Hematopoietic multipotent progenitor cell treated with erythropoietin and hydrocortisone succinate and interleukin-3 and kit ligand, for 15 days (in vitro differentiated cells): ENCODE data around the gene DEF6.

Experiments used
- DNase-seq: peaks from one replicate; pipeline ENCODE4 v3.0.0-alpha.2; 2015; ENCODE audit warnings: low spot score

DEF6 gene

DNA sequence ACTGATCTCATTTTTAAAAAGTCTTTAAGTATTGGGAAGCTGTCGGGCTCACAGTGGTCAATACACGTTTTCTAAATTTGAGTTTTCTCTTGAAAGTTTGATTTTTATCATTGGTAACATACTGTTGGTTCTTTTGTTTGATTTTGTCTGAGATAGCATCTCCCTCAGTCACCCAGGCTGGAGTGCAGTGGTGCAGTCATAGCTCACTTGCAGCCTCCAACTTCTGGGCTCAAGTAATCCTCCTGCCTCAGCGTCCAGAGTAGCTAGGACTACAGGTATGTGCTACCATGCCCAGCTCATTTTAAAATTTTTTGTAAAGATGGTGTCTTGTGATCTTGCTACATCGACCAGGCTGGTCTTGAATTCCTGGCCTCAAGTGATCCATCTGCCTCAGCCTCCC, 53.8 kb downstream of the DEF6 start:
- no peak for DNase-seq

DNA sequence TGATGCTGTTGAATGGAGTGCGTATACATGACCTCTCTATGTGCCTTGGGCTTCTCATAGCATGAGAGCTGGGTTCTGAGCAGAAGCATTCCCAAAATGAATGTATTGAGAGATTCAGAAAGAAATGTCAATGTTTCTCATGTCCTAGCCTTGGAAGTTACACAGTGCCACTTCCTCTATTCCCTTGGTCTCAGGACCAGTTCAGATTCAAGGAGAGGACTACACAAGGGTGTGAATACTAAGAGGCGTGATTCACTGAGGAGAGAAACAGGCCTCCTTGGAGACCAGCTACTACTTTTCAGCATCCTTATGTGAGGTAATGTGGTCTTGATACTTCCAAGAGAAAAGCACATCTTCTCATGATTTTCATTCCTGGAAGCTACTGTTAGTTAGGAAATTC, 55.1 kb downstream of the DEF6 start:
- no peak for DNase-seq

DNA sequence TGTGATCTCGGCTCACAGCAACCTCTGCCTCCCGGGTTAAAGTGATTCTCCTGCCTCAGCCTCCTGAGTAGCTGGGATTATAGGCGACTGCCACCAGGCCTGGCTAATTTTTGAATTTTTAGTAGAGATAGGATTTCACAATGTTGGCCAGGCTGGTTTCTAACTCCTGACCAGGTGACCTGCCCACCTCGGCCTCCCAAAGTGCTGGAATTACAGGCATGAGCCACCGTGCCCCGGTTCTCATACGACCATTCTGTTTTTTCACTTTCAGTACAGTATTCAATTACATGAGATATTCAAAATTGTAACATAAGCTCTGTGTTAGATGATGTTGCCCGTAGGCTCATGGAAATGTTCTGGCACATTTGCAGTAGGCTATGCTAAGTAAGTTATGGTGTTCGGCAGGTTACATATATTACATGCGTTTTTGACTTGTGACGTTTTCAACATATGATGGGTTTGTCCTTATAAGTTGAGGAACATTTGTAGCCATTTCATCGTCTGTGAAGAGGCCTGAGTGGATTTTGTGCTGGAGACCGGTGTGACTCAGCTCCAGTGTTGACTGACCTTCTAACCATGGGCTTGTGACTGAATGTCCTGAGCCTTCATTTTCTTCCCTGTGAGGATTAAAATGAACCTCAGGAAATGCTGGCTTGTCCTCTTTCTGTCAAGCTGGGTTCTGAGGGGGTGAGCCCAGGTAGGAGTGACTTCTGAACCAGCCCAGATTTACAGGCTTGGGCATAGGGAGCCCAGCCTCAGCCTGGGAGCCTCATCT, 56.9 kb downstream of the DEF6 start:
- no peak for DNase-seq

DNA sequence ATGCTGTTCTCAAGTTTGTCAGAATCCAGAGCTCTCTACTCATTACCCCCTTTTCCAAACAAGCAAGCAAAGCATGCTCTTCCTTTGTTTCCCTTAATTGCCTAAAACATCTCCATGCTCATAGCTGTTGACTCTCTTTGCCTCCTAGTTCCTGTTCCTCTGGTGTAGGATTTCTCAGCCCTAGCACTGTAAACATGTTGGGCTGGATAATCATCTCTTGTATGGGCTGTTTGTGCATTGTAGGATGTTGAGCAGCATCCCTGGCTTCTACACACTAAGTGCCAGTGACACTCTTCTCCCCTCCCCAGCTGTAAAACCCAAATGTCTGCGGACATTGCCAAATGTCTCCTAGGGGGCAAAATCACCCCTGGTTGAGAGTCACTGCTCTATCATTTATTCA, 58.8 kb downstream of the DEF6 start:
- DNase-seq = no peak

DNA sequence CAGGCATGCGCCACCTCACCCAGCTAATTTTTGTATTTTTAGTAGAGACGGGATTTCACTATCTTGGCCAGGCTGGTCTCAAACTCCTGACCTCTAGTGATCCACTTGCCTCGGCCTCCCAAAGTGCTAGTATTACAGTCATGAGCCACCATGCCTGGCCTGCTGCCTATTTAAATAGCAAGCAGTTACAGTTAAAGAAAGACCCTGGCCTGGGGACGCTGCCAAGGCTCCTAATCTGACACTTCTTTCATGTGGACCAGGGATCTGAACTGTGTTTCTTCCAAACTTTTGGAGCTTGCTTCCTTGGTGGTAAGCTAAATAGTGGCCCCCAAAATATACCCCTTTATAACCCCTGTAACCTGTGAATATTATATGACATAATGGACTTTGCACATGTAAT, 60.1 kb downstream of the DEF6 start:
- no peak for DNase-seq

DNA sequence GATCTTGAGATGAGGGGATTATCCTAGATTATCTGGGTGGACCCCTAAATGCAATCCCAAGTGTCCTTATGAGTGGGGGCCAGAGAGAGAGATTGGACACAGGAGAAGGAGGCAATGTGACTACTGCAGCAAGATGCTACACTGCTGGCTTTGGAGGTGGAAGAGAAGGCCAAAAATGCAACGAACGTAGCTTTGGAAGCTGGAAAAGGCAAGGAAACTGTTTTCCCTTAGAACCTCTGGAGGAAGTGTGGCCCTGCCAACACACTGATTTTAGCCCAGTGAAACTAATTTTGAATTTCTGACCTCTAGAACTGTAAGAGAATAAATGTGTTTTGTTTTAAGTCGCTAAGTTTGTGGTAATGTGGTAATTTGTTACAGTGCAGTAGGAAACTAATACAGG, 60.5 kb downstream of the DEF6 start:
- DNase-seq = no peak

DNA sequence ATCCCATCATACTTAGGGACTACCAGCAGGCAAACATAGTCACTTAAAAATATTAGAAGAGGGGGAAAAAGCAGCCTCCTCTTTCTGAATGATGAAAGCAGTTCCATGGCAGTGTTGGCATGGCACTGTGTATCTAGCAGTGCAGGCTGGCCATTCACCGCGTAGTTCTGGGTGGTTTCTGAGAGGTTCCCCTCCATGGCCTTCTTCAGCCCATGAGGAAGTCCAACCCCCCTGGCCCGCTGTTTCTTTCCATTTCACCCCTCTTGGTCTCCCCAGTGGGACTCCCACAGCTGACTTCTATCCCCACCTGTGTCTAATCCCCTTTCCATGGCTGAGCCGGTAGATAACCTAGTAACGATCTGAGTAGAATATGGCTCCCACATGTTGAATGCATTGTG, 61.7 kb downstream of the DEF6 start:
- DNase-seq = no peak

DNA sequence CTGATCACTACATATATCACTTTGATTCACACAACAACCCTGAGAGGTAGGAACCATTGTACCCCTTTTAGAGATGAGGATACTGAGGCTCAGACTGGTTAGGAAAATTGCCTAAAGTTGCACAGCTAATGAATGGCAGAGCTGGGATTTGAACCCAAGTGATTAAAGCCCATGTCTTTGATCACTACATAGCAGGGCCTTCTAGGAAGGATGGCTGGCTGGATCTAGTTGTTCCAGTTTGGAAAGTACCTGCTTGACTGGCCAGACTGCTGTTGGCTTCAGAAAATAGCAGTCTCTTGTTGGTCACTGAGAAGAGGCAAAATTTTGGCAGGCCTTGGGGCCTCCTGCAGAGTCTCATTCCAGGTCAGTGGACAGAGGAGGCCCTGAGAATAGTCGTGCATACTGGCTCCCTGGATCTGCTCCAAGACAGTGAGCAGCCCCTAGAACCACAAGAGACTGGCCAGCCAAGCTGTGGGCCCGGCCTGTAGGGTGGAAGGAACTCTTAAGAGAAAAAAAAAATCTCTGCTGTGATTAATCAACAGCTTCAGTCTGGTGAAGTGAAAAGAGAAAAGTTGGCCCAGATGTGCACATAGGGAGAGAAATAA, 62.2 kb downstream of the DEF6 start:
- DNase-seq = no peak

DNA sequence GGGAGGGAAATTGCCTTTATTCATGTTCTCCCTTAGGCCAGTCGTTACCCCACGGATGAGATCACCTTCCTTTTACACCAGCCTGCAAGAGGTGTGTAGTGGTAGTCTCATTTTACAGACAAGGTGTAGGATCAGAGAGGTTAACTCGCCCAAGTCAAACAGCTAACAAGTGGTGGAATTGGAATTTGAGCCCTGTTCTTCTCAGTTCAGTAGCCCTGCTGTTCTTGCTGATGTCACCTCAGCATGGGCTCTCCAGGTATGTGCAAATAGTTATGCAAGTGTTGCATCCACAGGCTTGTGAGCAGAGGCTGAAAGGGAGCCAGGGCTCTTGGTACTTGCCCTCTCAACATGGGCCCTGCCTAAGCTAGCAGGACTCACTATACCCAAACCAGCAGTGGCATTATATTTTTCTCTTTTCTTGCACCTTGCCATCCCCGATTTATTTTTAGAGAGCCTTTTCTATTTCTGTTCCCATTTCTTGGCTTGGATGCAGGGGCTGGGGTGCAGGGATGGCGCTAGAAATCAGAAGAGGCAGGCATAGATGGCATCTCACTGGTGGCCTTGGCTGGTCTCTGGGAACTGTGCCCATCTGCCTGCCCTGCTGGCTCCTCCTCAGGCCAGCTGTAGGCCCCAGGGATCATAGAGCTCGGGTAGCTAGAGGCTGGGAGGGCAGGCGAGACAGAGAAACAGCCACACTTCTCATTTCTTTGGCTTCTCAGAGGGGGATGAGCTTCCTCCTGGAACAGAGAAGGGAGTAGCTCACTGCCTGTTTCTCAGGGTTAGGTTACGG, 62.9 kb downstream of the DEF6 start:
- no peak for DNase-seq

DNA sequence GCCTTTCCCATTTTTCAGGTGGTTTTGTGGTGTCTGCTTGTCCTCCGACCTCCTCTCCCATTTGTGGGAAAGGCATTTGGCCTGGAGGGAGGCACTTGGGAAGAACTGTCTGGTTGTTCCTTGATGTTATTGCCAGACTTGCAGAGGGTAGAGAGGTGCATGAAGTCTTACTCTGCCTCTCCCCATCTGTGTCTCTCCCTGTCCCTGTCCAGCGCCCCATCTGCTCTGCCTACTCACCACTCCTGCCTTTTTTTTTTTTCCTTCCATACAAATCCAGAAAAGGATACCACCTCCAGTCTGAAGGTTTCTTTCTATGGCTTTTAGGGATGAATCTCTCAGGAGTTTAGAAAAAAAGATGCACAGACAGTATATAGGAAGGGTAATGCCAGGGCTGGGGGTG, 64.6 kb downstream of the DEF6 start:
- no peak for DNase-seq

DNA sequence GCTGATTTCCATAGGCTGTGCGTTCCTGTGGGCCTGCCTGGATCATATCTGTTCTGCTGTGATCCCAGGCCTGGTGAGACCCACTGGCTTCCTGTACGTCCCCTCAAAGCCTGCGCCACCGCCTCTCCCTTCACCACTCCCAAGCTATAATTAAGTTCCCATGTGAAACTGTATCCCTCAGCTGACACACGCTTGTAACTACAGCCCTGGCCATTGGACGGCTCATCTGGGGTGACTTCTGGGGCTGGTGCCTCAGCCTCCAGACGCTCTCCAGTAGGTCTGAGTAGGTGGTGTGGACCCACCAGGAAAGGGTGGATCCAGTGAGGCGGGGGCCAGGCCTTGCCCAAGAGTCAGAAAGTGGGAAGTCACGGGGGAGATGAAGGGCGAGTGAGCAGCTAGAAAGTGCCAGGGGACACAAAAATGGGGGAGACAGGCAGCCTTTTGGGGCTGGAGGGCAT, 65.7 kb downstream of the DEF6 start:
- DNase-seq = no peak

DNA sequence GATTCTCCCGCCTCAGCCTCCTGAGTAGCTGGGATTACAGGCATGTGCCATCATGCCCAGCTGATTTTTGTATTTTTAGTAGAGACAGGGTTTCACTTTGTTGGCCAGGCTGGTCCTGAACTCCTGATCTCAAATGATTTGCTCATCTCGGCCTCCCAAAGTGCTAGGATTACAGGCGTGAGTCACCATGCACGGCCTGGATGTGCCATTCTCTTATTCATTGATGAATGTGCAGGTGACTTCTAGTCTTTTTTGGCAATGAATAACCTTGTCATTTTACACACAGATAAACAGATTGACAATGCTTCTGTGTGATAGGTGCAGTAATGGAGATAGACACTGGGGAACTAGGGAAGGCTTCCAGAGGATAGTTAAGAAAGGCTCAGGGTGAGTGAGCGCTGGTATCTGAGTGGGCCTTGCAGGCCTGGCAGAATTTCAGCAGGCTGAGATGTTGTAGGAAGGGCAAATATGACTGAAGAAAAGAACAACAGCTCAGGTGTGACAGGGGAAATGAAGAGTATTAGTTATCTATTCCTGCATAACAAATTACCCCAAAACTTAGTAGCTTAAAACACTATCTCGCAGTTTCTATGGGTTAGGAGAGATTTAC, 68.1 kb downstream of the DEF6 start:
- DNase-seq = no peak

DNA sequence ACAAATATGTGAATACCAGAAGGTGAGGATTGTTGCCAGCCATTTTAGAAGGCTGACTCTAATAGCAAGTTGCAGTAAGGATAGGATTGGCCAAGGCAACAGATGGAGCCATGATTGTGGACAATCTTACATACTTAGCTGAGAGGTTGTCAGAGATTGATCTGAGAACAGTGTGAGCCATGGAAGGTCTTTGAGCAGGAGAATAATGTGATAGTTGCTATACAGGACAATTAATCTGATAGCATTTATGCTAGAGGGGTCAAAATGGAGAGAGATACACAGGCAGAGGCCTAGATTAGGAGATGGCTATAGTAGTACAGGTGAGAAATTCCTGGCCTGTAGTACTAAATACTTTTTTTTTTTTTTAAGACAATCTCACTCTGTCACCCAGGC, 68.6 kb downstream of the DEF6 start:
- DNase-seq = no peak

DNA sequence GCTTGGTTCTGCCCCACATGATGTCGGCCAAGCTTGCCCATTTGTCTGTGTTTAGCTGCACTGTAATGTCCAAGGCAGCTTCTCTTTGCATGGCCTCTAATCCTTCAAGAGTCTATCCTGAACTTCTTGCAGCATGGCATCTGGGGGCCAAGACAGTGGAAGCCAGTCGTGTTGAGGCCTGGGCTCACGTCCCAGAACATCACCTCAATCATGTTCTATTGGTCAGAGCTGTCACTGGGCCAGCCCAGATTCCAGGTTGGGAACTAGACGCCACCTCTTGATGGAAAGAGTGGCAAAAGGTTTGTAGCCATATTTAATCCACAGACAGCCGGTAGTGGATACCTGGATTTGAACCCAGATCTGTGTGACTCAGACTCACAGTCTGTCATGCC, 70.0 kb downstream of the DEF6 start:
- no peak for DNase-seq

DNA sequence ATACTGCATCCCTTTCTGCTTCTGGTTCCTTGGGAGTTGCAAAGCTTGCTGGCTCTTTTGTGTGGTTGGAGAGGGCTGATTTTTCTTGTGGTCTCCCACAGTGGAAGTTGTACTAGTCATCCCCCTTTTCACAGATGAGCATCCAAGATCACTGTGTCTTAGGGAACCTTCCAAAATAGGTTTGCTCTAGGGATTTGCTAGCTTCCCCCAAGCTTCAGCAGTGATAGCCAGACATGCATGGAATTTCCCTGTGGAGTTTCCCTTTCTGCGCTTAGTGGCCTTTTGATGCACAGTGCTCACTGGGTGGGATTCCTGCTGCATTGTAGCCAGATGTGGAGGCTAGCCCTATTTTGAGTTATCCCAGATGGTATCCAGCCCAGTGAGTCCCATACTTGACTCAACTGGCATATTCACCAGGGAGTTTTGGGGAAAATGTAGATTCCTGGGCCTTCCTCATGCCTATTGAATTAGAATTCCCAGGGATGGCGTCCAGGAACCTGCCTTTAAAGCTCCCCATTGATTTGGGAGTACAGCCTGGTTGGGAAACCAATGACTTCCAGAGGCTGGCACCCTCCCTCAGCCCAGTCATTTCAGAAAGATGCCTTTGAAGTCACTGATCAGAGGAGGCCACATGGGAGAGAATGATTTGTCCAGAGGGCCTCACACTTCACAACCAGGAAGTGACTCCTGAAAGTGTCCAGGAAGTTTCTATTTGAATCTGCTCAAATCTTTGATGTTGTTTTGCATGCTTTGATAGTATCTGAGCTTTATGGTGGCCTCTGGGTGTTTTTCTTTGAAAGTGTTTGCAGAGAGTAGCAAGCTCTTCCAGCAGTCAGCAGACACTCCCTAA, 70.6 kb downstream of the DEF6 start:
- no peak for DNase-seq

DNA sequence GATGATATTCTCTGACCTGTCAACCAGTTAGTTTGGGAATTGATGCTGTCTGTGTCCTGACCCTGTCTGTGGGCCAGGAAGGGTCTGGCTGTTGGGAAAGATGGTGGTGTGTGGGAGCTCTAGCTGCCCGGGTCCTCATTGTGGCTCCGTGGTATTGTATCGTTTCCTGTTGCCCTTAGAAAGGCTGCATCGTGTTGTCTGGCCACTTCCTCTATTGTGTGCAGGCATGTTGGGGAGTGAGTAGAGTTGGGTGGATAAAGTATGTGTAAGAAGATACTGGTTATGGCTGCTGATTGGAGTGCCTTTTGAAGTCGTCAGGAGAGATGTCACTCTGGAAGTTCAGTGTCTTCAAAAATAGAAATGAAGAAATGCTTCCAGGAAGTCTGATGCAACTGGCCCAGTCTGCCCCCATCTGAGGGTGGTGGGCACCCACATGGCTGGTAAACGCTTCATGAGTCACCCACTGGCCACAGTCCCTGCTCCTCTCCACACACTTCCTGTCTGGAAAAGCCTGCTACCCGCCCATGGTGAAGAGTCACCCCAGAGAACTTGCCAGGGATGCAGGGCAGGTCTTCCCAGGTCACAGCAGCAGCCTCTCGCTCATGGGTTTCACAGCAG, 72.6 kb downstream of the DEF6 start:
- no peak for DNase-seq

DNA sequence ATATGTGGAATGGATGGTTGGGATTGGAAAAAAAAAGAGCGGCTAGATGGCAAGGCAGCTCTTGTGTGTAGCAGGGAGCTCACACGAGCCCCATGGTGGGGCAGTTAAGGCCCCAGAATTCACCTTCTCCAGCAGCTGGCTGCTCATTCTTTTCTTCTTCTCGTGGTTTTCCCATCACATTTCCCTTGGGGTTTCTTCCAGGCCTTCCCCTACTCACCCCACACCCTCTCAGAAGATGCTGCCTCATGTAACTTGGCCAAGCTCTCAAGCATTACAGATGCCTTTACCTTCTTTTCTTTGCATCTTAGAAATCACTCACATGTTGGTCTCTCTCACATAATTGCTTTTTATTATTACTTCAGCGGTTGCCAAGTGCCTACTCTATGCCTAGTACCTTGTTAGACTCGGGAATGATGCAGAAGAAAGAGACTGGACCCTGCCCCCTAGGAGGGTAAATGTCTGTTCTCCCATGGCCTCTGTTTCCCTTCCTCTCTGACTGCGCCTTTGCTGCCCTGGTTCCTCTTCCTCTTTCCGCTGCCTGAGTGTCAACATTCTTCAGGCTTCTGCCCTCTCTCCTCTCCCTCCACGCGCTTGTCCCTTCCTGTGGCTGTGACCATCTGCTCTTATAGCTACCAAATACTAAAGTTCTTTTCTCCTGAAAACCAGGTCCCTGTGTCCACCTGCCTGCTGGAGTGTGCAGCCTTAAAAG, 73.3 kb downstream of the DEF6 start:
- no peak for DNase-seq
